OCI-M2 (cell line): ENCODE measurements around the gene BFAR.
"Not testable (repeated sequence)": the region's sequence is repeated elsewhere in the genome, so short reads cannot be mapped to it uniquely, and the experiment has no call there.

Source experiments
- DNase-seq: peaks from one replicate; lab custom pipeline; 2025; ENCODE audit not compliant: unreplicated experiment; lab: John Stamatoyannopoulos, UW

The BFAR gene

GRCh38 chr16:14685870-14686793 is 53.4 kb downstream of the BFAR start:
- peak; percentile 7 for DNase-seq

GRCh38 chr16:14694129-14694528 is 61.4 kb downstream of the BFAR start, which contains the start of gene PLA2G10:
Gene PLA2G10 (minus strand): TSS chr16:14694308. CDS start chr16:14694229, 79 bp downstream.
- not testable (repeated sequence) for DNase-seq

- DNase-seq = not testable (repeated sequence)
These were observed 69.1 kb downstream of the BFAR start for GRCh38 chr16:14701859-14702258.

- DNase-seq = not testable (repeated sequence)
These were observed 69.9 kb downstream of the BFAR start for GRCh38 chr16:14702672-14703071.

GRCh38 chr16:14703156-14704011 is 70.6 kb downstream of the BFAR start, which contains the start of gene NPIPA3:
Gene NPIPA3 (plus strand): TSS chr16:14703411. CDS start chr16:14708944, 5,533 bp downstream.
- not testable (repeated sequence) for DNase-seq
